Stomach (tissue), 9 donors: ENCODE results near the gene MYEOV. TPM values are rescaled to one million over a fixed set of nuclear protein-coding genes. Genes with fewer than 3 reads are reported as not detected.

Source experiments
- DNase-seq, 2 donors: peaks; one replicate each; pipeline versions ENCODE4 v3.0.0 to v3.0.0-alpha.2; 2013 to 2019
- H3K27ac ChIP-seq, 5 donors: fragments of 200-600 bp in 4 of 5; sonication (generic) in 4 of 5; one replicate each; pipeline ENCODE4 v1.5.1; 2013 to 2019; ENCODE audit warnings: mild to moderate bottlenecking in 1 of 5, moderate library complexity in 1 of 5
- H3K27me3 ChIP-seq, 3 donors: fragments of 200-600 bp; sonication (generic); one replicate each; pipeline ENCODE4 v1.5.1; 2017 to 2019; ENCODE audit warnings: mixed run types in 1 of 3
- H3K36me3 ChIP-seq, 4 donors: fragments of 200-600 bp; sonication (generic); 1 replicate in 3 of 4; 2 replicates in 1 of 4; pipeline ENCODE4 v1.5.1; 2016 to 2019
- H3K4me1 ChIP-seq, 4 donors: fragments of 200-600 bp; sonication (generic); one replicate each; pipeline ENCODE4 v1.5.1; 2016 to 2019
- H3K4me3 ChIP-seq, 4 donors: fragments of 200-600 bp; sonication (generic) in 3 of 4; one replicate each; pipeline ENCODE4 v1.5.1; 2016 to 2019; ENCODE audit warnings: mild to moderate bottlenecking in 1 of 4
- H3K9me3 ChIP-seq, 4 donors: fragments of 200-600 bp; sonication (generic); one replicate each; pipeline ENCODE4 v1.5.1; 2016 to 2019
- EP300 ChIP-seq: sonication (generic); formaldehyde crosslinking; IDR thresholded peaks from one replicate; pipeline ENCODE4 v1.6.1; 2017; ENCODE audit warnings: antibody characterized with exemption
- POLR2A ChIP-seq, 4 donors: fragments of 450-650 bp; IDR thresholded peaks; one replicate each; pipeline ENCODE4 v1.6.1; 2016; ENCODE audit warnings: antibody characterized with exemption in 4 of 4, control low read depth in 2 of 4, mild to moderate bottlenecking in 1 of 4, moderate library complexity in 1 of 4
- POLR2AphosphoS5 ChIP-seq, 3 donors: sonication (generic); formaldehyde crosslinking; IDR thresholded peaks; one replicate each; pipeline ENCODE4 v1.6.1; 2016; ENCODE audit warnings: antibody characterized with exemption in 3 of 3
- WGBS, 5 donors: extraction: QIAGEN DNeasy Blood & Tissue Kit in 3 of 5; methylation state at CpG; one replicate each; pipeline versions ENCODE4 v1.1.5 to v1.1.7; 2013 to 2018; 5-methylcytosine and 5-hydroxymethylcytosine counted together
- intact Hi-C: fragments of 100-400 bp; cut with DNase I; formaldehyde crosslinking; loops from one replicate; pipeline ENCODE4 v1.15.1; 2023; ENCODE audit warnings: low total_unique reads
- polyA plus RNA-seq, 3 donors: library from polyadenylated mRNA; stranded (reverse); fragments of 200-250 nt; gene quantifications; one replicate each; pipeline ENCODE4 v1.2.3, GENCODE V29; 2013
- total RNA-seq, 5 donors: library from RNA; depleted of rRNA; stranded (reverse); fragments of >200 nt; gene quantifications; one replicate each; pipeline versions ENCODE4 v1.1.0 to v1.2.3, GENCODE V29; 2014 to 2016
- TF ChIP-seq, protein P1 (sequence below), 7 experiments: fragments of 450-650 bp in 4 of 7; fragments of 200-600 bp in 3 of 7; sonication (generic) in 3 of 7; IDR thresholded peaks; one replicate each; pipeline ENCODE4 v1.5.1; 2016 to 2019; ENCODE audit warnings: antibody characterized with exemption in 7 of 7, control low read depth in 2 of 7, mild to moderate bottlenecking in 1 of 7
- donor health status: healthy with polysubstance abuse.
- donor health status: Bipolar disorder and iron deficiency.
- donor health status: healthy.

The MYEOV gene
- total and polyA plus RNA-seq, 8 donors: 0.92 to 41.5 (median 8.5) TPM; not detected in 2

DNA sequence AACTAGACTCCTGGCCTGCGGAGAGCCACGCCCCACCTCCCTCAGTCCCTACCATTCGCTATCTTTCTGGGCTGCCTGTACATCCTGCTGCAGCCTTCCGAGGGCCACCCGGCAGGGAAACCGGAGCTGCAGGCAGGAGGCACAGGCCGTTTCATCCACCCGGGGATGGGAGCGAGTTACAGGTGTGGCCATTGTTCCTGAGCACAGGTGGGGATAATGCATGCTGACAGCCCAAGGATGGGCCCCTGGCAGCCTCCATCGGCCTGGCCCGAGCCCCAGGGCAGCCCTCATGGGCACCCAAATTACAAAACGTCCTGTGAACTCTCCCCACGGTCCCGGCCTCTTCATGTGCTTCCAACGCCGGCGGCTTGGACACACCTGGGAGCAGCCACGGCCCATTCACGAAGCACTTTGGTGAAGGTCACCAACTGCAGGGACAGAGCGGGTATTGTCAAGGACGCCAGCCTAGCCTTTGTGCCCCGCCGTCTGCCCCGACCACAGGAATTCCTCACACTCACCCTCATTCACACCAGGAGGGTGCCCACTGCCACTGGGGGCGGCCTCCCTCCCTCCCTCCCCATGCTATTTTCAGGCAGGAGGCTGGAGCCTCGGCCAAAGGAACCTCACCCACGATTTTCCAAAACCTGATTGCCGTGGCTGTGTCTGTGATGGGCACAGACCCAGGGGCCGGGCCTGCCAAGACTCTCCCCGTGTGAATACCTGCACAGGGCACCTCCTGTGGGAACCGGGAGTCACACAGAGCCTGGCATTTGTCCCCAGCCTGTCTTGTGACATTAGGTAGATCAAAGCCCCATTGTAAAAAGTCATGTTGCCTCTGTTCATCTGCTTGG is 42.1 kb upstream of the MYEOV start:
- intact Hi-C loops: no loop called here
- TF ChIP-seq POLR2AphosphoS5 (IDR thresholded peaks at IDR 0.05): no peak
- TF ChIP-seq, protein P1, sequence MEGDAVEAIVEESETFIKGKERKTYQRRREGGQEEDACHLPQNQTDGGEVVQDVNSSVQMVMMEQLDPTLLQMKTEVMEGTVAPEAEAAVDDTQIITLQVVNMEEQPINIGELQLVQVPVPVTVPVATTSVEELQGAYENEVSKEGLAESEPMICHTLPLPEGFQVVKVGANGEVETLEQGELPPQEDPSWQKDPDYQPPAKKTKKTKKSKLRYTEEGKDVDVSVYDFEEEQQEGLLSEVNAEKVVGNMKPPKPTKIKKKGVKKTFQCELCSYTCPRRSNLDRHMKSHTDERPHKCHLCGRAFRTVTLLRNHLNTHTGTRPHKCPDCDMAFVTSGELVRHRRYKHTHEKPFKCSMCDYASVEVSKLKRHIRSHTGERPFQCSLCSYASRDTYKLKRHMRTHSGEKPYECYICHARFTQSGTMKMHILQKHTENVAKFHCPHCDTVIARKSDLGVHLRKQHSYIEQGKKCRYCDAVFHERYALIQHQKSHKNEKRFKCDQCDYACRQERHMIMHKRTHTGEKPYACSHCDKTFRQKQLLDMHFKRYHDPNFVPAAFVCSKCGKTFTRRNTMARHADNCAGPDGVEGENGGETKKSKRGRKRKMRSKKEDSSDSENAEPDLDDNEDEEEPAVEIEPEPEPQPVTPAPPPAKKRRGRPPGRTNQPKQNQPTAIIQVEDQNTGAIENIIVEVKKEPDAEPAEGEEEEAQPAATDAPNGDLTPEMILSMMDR (IDR thresholded peaks at IDR 0.05): no peak
- no peak for TF ChIP-seq EP300
- no peak for TF ChIP-seq POLR2A (IDR thresholded peaks at IDR 0.05)
- 31 to 58% (median 35%) methylated on average over 21 to 31 of the region's 31 CpGs for WGBS, 5 donors
- no peak overlapping the region for H3K4me3 ChIP-seq
- peaks cover 0 to 36% (median 0%) of the 10 kb centered on the region in 3 donors for H3K27me3 ChIP-seq
- peak; percentile 53 to 58 for DNase-seq
- H3K27ac ChIP-seq: no peak overlapping the region
- no peaks in the 10 kb centered on the region for H3K36me3 ChIP-seq
- peaks cover 0 to 7% (median 0%) of the 10 kb centered on the region in 4 donors for H3K4me1 ChIP-seq
- H3K9me3 ChIP-seq: peaks cover 0 to 12% (median 11%) of the 10 kb centered on the region in 4 donors

DNA sequence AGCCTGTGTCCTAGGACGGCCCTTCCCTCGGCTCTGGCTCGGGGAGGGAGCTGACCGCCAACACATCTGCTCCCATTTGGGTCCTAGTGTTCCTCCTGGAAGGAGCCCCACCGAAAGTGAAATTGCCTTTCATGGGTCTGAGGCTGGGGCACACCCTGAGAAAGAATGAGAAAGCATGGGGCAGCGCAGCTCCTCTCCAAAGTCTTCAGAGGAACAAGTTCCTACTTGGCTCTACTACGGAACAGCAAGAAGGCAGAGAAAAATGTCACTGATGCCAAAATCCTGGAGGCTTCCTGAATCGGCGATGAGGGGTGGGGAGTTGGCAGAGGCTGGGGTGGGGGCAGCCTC is 41.5 kb upstream of the MYEOV start:
- H3K27ac ChIP-seq: no peak overlapping the region
- H3K27me3 ChIP-seq: peaks cover 0 to 36% (median 0%) of the 10 kb centered on the region in 3 donors
- intact Hi-C loops: no loop called here
- DNase-seq: peak in 1 of 2 donors; percentile 29
- H3K4me1 ChIP-seq: peaks cover 0 to 7% (median 0%) of the 10 kb centered on the region in 4 donors
- TF ChIP-seq POLR2A (IDR thresholded peaks at IDR 0.05) (no peak), EP300 (no peak), POLR2AphosphoS5 (IDR thresholded peaks at IDR 0.05) (no peak)
- H3K9me3 ChIP-seq: peaks cover 0 to 12% (median 11%) of the 10 kb centered on the region in 4 donors
- no peaks in the 10 kb centered on the region for H3K36me3 ChIP-seq
- H3K4me3 ChIP-seq: no peak overlapping the region
- WGBS, 5 donors: 38 to 78% (median 44%) methylated on average over 7 to 9 of the region's 9 CpGs

DNA sequence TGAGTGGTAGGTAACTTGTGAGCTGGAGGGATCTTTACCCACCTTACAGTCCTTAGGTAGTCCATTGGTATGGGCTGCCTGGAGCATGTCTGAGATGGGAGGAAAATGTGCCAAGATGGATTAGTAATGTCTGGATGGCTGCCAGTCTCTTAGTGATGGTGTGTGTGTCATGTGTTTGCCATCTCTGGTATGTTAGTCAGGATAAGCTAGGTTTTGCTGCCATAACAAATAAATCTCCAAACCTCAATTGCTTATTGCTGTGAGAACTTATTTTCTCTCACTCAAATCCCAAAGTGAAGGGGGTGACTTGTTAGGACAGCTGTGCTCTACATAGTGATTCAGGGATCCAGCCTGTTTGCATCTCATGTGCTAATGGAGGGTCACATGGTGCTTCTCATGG is 40.9 kb upstream of the MYEOV start:
- Histone ChIP-seq H3K27me3 (peaks cover 0 to 36% (median 0%) of the 10 kb centered on the region in 3 donors), H3K4me3 (no peak overlapping the region), H3K4me1 (peaks cover 0 to 7% (median 0%) of the 10 kb centered on the region in 4 donors), H3K9me3 (peaks cover 0 to 12% (median 11%) of the 10 kb centered on the region in 4 donors), H3K27ac (no peak overlapping the region), H3K36me3 (no peaks in the 10 kb centered on the region)
- intact Hi-C loops: no loop called here
- TF ChIP-seq POLR2AphosphoS5 (IDR thresholded peaks at IDR 0.05) (no peak), EP300 (no peak), POLR2A (IDR thresholded peaks at IDR 0.05) (no peak)
- TF ChIP-seq, protein P1 (IDR thresholded peaks at IDR 0.05): no peak
- no peak for DNase-seq

DNA sequence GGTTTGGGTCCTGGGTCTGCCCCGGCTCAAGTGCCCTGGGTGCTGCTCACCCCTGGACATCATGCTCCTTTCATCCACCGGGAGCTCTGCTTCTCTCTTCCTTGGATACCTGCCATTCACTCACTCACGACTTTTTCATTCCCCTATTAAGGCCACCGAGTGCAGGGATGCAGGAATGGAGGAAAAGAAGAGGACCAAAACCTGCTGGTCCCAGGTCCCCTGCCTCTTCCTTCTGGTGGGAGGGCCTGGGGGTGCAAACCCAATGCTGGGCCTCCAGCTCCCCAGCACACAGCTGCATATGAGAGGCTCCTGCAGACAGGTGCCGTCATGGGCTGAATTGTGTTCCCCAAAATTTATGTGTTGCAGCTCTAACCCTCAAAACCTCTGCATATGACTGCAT is 36.8 kb upstream of the MYEOV start:
- H3K27ac ChIP-seq: no peak overlapping the region
- peaks cover 0 to 7% (median 0%) of the 10 kb centered on the region in 3 donors for H3K27me3 ChIP-seq
- H3K9me3 ChIP-seq: peaks cover 0 to 12% (median 11%) of the 10 kb centered on the region in 4 donors
- no peaks in the 10 kb centered on the region for H3K4me1 ChIP-seq
- TF ChIP-seq POLR2A (IDR thresholded peaks at IDR 0.05) (no peak), EP300 (no peak), POLR2AphosphoS5 (IDR thresholded peaks at IDR 0.05) (no peak)
- TF ChIP-seq, protein P1 (IDR thresholded peaks at IDR 0.05): no peak
- no peak for DNase-seq
- WGBS, 5 donors: 67 to 83% (median 73%) methylated on average over 5 of the region's 5 CpGs
- no peaks in the 10 kb centered on the region for H3K36me3 ChIP-seq
- no peak overlapping the region for H3K4me3 ChIP-seq
- intact Hi-C loops: no loop called here
